HepG2 (cell line): ENCODE results near the gene TMEM141. TPM values are rescaled to one million over a fixed set of nuclear protein-coding genes. Genes with fewer than 3 reads are reported as not detected.

ENCODE experiments used
- ATAC-seq: fragments of 200-7000 bp; cut with Tn5 transposase; 3 replicates; pipeline ENCODE4 v1.9.1; 2020; ENCODE audit warnings: mild to moderate bottlenecking, moderate library complexity
- BruUV-seq: library from RNA; stranded (reverse); fragments of 400-500 nt; replicated peaks from 2 replicates; lab custom pipeline; 2021; lab: Mats Ljungman, UMichigan
- CTCF ChIA-PET: fragments of 300-600 bp; formaldehyde crosslinking; extraction: SDS; loops from one replicate; lab custom pipeline; 2021; ENCODE audit warnings: low total read pairs, inconsistent platforms, low intra/inter-chr PET ratio; lab: Yijun Ruan, JAX
- POLR2A ChIA-PET: fragments of 350-600 bp; sonication (Branson Sonifier 250); formaldehyde crosslinking; loops from one replicate; lab custom pipeline; 2020; ENCODE audit warnings: antibody characterized with exemption, inconsistent platforms; lab: Yijun Ruan, JAX
- DNase-seq: peaks from one replicate; pipeline ENCODE4 v3.0.0-alpha.2; 2015; ENCODE audit warnings: low spot score
- FAIRE-seq: peaks from 3 replicates; lab custom pipeline; 2011; peaks lifted over from hg19 to GRCh38; lab: Jason Lieb, UNC
- H2AFZ ChIP-seq: one replicate; pipeline ENCODE4 v1.6.1; 2011; ENCODE audit warnings: low read length, inconsistent platforms
- H3K27ac ChIP-seq: fragments of 300-600 bp; 3 replicates; pipeline ENCODE4 v1.8.0; 2011; ENCODE audit warnings: mixed run types, mild to moderate bottlenecking, mixed read lengths, low read length, inconsistent platforms; ENCODE audit not compliant: insufficient read depth; ENCODE audit errors: extremely low read length
- H3K27me3 ChIP-seq, 2 experiments: fragments of 200-600 bp in 1 of 2; 2 replicates in 1 of 2; 3 replicates in 1 of 2; pipeline versions ENCODE4 v1.6.0 to v1.8.0; 2011; ENCODE audit warnings: low read length in 2 of 2, mild to moderate bottlenecking in 2 of 2, moderate library complexity in 2 of 2, inconsistent platforms in 1 of 2; ENCODE audit not compliant: insufficient read depth in 2 of 2, control insufficient read depth in 1 of 2
- H3K36me3 ChIP-seq, 2 experiments: fragments of 200-600 bp in 1 of 2; replicated peaks in 1 of 2; 2 replicates in 1 of 2; 3 replicates in 1 of 2; pipeline versions ENCODE4 v1.5.1 to v1.8.0; 2011; ENCODE audit warnings: low read length in 2 of 2, inconsistent platforms in 1 of 2; ENCODE audit not compliant: insufficient read depth in 2 of 2, control insufficient read depth in 1 of 2
- H3K4me1 ChIP-seq: 2 replicates; pipeline ENCODE4 v1.5.1; 2012; ENCODE audit warnings: low read length, inconsistent platforms; ENCODE audit not compliant: insufficient read depth
- H3K4me2 ChIP-seq: 2 replicates; pipeline ENCODE4 v1.6.0; 2011; ENCODE audit warnings: low read depth, low read length, inconsistent platforms
- H3K4me3 ChIP-seq, 3 experiments: fragments of 200-600 bp in 1 of 3; sonication (generic), shearing (Covaris generic) in 1 of 3; replicated peaks in 1 of 3; 2 replicates each; pipeline ENCODE4 v1.5.1; 2011 to 2016; ENCODE audit warnings: low read length in 3 of 3, inconsistent platforms in 2 of 3, low read depth in 2 of 3, mild to moderate bottlenecking in 2 of 3, control low read depth in 1 of 3, mixed read lengths in 1 of 3; ENCODE audit not compliant: insufficient read depth in 1 of 3
- H3K79me2 ChIP-seq: one replicate; pipeline ENCODE4 v1.6.1; 2011; ENCODE audit warnings: low read length, inconsistent platforms; ENCODE audit not compliant: insufficient read depth
- H3K9ac ChIP-seq: 2 replicates; pipeline ENCODE4 v1.6.0; 2011; ENCODE audit warnings: mild to moderate bottlenecking, low read depth, low read length, inconsistent platforms; ENCODE audit not compliant: insufficient read depth
- H3K9me3 ChIP-seq: 2 replicates; pipeline ENCODE4 v1.5.1; 2012; ENCODE audit warnings: mild to moderate bottlenecking, low read length
- H4K20me1 ChIP-seq: 2 replicates; pipeline ENCODE4 v1.6.0; 2011; ENCODE audit warnings: inconsistent platforms, mild to moderate bottlenecking, low read length, moderate library complexity; ENCODE audit not compliant: insufficient read depth
- DPF2 ChIP-seq: sonication (generic); formaldehyde crosslinking; IDR thresholded peaks from 2 replicates; pipeline ENCODE4 v1.4.0; 2020; ENCODE audit warnings: mild to moderate bottlenecking, low read depth, missing genetic modification reagents, borderline replicate concordance
- MEF2D ChIP-seq: sonication (generic); formaldehyde crosslinking; IDR thresholded peaks from 2 replicates; pipeline ENCODE4 v1.5.1; 2020; ENCODE audit warnings: mild to moderate bottlenecking, missing genetic modification reagents
- NRL ChIP-seq: sonication (generic); formaldehyde crosslinking; IDR thresholded peaks from 2 replicates; pipeline ENCODE4 v1.5.0; 2020; ENCODE audit warnings: missing genetic modification reagents, mild to moderate bottlenecking, moderate library complexity, borderline replicate concordance
- PITX1 ChIP-seq: sonication (generic); formaldehyde crosslinking; IDR thresholded peaks from 2 replicates; pipeline ENCODE4 v1.5.1; 2020; ENCODE audit warnings: mild to moderate bottlenecking, missing genetic modification reagents
- RBM22 ChIP-seq: fragments of 200-400 bp; formaldehyde crosslinking; optimal IDR thresholded peaks from 2 replicates; pipeline ENCODE3; 2017; ENCODE audit warnings: mild to moderate bottlenecking, low read length, moderate library complexity
- TAF15 ChIP-seq: fragments of 200-400 bp; formaldehyde crosslinking; IDR thresholded peaks from one replicate; pipeline ENCODE4 v1.6.1; 2018; ENCODE audit warnings: mild to moderate bottlenecking, low read depth, low read length; ENCODE audit not compliant: poor library complexity, severe bottlenecking
- ZNF24 ChIP-seq: fragments of 450-650 bp; IDR thresholded peaks from 2 replicates; pipeline ENCODE4 v1.6.1; 2017; ENCODE audit warnings: antibody characterized with exemption, mild to moderate bottlenecking
- ZNF382 ChIP-seq: sonication (generic); formaldehyde crosslinking; IDR thresholded peaks from 2 replicates; pipeline ENCODE4 v1.5.0; 2020; ENCODE audit warnings: missing genetic modification reagents, mild to moderate bottlenecking, borderline replicate concordance
- ZNF614 ChIP-seq: IDR thresholded peaks from 2 replicates; pipeline ENCODE4 v1.6.1; 2018; ENCODE audit warnings: missing biosample characterization, missing genetic modification reagents, inconsistent platforms, borderline replicate concordance
- ZNF768 ChIP-seq: sonication (generic); formaldehyde crosslinking; IDR thresholded peaks from 2 replicates; pipeline ENCODE4 v1.4.0; 2020; ENCODE audit warnings: missing genetic modification reagents
- WGBS: methylation state at CpG from one replicate; pipeline ENCODE4 v1.1.6; 2017; ENCODE audit warnings: low lambda C conversion rate; 5-methylcytosine and 5-hydroxymethylcytosine counted together
- in situ Hi-C: cut with HindIII; loops from 2 replicates; pipeline ENCODE4 v1.10.0; 2017; ENCODE audit warnings: low pct_unique_long_range_greater_than_20kb; ENCODE audit not compliant: extremely low pct_ligation_motif_present
- intact Hi-C: fragments of 100-400 bp; cut with micrococcal nuclease; formaldehyde crosslinking; loops from one replicate; pipeline ENCODE4 v1.10.0; 2022; ENCODE audit not compliant: unreplicated experiment
- polyA plus RNA-seq, 8 experiments: library from polyadenylated mRNA; depleted of rRNA in 3 of 8; stranded (reverse) in 7 of 8; unstranded in 1 of 8; fragments of >200 nt; fragmentation: Illumina TruSeq in 4 of 8; extraction: Trizol in 4 of 8; gene quantifications; 2 replicates each; pipeline versions ENCODE4 v1.2.1 to v1.2.3, GENCODE V29; 2011 to 2016; ENCODE audit warnings: low read depth in 4 of 8, missing spikeins in 1 of 8, mixed read lengths in 1 of 8; ENCODE audit not compliant: insufficient read depth in 1 of 8
- total RNA-seq, 5 experiments: library from RNA; depleted of rRNA; stranded (reverse); fragments of >200 nt; fragmentation: Illumina TruSeq; extraction: Trizol; gene quantifications; 2 replicates each; pipeline ENCODE4 v1.2.3, GENCODE V29; 2016; ENCODE audit warnings: low read depth in 1 of 5
- TF ChIP-seq, protein P1 (sequence below): sonication (generic); formaldehyde crosslinking; IDR thresholded peaks from 2 replicates; pipeline ENCODE4 v1.8.0; 2022; ENCODE audit warnings: missing genetic modification reagents, low read depth, mild to moderate bottlenecking, borderline replicate concordance
- TF ChIP-seq, protein P2 (sequence below): sonication (generic); formaldehyde crosslinking; IDR thresholded peaks from 2 replicates; pipeline ENCODE4 v1.4.0; 2020; ENCODE audit warnings: missing genetic modification reagents, mild to moderate bottlenecking, borderline replicate concordance

Gene TMEM141
- total and polyA plus RNA-seq, 2 of the 13 experiments (the other 11 are each of a cell fraction or from before 2014, with no cell fraction given) = 81.0 to 202 TPM

DNA sequence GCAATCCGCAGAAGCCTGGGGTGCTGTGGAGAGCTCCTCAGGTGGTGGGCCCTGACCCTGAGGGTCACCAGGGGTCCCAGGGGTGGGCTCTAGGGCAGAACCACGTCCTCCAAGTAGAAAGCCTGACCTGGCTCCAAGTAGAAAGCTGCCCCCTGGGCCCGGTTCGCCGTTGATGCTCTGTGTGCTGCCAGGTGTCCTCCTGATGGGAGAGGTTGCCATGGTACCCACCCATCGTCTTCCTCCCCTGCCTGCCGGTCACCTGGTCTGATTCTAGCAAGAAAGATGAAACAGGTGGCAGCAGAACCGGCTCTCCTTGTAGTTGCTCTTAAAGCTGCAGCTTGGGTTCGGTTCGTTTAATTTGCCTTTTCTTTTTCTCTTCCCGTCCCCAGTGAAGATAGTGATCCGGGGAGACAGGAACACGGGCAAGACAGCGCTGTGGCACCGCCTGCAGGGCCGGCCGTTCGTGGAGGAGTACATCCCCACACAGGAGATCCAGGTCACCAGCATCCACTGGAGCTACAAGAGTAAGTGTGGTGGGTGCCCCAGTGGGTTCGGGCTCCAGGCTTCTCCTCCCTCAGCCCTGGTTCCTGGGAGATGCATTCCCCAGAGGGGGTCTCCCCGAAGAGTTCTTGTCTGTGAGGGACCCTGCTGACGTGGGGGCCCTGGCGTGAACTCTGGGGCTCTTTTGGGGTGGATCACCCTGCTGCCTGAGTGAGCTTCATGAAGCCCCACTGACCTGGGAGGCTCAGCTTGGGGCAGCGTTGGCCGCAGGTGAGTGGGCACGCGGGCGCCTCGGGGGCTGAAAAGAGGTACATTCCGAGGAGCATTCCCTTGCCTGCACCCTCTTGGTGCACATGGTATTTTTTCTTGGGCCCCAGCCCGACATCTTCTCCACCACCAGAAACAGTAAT is 32.2 kb downstream of the TMEM141 start:
- no peak for FAIRE-seq

DNA sequence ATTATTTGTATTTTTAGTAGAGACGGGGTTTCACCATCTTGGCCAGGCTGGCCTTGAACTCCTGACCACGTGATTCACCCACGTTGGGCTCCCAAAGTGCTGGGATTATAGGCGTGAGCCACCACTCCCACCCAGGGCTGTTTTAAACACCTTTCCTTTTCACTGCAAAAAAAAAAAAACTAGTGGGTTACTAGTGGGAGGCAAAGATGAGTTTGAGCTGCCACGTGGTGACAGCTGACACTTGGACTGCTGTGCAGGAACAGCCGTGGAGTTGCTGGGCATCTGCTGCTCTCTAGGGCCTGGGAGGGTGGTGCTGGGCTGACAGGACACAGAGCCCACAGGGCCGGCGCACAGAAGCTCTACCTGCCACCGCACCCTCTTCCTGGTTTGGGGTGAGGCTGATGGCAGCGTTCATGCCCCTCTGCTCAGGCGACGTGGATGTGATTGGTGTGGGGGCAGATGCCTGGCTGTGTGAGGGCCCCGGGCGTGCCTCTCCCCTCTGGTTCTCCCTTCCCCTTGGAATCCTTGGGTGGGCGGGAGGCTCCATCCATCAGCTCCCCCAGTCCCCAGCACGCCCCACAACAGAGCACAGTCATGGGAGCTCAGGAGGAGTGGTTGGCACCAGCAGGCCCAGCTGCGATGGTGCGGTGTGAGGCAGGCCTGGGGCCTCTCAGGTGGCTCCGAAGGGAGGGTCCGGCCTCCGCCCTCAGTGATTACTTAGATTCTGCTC is 33.5 kb downstream of the TMEM141 start:
- in situ Hi-C loops = no loop called here

More for the DNA sequence above, 32.2 kb downstream of the TMEM141 start:
- Histone ChIP-seq H3K36me3 (peaks cover 30 to 54% of the 10 kb centered on the region in 2 experiments), H3K4me2 (no peak overlapping the region), H3K9me3 (no peaks in the 10 kb centered on the region), H3K4me1 (peaks cover 14% of the 10 kb centered on the region), H3K27ac (no peak overlapping the region), H3K27me3 (no peaks in the 10 kb centered on the region), H2AFZ (no peak overlapping the region), H3K79me2 (peaks cover 14% of the 10 kb centered on the region), H3K4me3 (no peak overlapping the region), H3K9ac (no peak overlapping the region), H4K20me1 (no peaks in the 10 kb centered on the region)
- intact Hi-C loops (no loop called here), in situ Hi-C loops (no loop called here)
- POLR2A ChIA-PET = interaction anchor here (0.8 kb wide), 1 partner anchor 14 kb away, joined by 4 read pairs; no protein-coding TSS in a partner anchor
- CTCF ChIA-PET = no interaction called here
- no TSS peak for BruUV-seq
- no peak for ATAC-seq
- DNase-seq = no peak
- 97% methylated on average over 21 of the region's 30 CpGs for WGBS
- no peak for TF ChIP-seq NRL (CRISPR knock-in tag)
- TF ChIP-seq RBM22 = peak; percentile 64

More for the DNA sequence above, 33.5 kb downstream of the TMEM141 start:
- intact Hi-C loops = no loop called here
- no peak for TF ChIP-seq MEF2D (CRISPR knock-in tag)
- TF ChIP-seq ZNF24 = no peak
- no peak for TF ChIP-seq ZNF768 (CRISPR knock-in tag)
- no peak for TF ChIP-seq DPF2 (CRISPR knock-in tag)
- TF ChIP-seq, protein P1, sequence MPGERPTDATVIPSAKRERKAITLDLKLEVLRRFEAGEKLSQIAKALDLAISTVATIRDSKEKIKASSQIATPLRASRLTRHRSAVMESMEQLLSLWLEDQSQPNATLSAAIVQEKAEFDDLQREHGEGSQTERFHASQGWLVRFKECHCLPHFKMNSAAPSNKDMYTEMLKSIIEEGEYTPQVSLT (CRISPR knock-in tag) = no peak
- TF ChIP-seq ZNF382 = no peak
- TF ChIP-seq, protein P2, sequence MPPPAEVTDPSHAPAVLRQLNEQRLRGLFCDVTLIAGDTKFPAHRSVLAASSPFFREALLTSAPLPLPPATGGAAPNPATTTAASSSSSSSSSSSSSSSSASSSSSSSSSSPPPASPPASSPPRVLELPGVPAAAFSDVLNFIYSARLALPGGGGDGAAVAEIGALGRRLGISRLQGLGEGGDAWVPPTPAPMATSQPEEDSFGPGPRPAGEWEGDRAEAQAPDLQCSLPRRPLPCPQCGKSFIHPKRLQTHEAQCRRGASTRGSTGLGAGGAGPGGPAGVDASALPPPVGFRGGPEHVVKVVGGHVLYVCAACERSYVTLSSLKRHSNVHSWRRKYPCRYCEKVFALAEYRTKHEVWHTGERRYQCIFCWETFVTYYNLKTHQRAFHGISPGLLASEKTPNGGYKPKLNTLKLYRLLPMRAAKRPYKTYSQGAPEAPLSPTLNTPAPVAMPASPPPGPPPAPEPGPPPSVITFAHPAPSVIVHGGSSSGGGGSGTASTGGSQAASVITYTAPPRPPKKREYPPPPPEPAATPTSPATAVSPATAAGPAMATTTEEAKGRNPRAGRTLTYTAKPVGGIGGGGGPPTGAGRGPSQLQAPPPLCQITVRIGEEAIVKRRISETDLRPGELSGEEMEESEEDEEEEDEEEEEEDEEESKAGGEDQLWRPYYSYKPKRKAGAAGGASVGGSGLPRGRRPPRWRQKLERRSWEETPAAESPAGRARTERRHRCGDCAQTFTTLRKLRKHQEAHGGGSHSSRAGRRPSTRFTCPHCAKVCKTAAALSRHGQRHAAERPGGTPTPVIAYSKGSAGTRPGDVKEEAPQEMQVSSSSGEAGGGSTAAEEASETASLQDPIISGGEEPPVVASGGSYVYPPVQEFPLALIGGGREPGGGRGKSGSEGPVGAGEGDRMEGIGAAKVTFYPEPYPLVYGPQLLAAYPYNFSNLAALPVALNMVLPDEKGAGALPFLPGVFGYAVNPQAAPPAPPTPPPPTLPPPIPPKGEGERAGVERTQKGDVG = no peak
- TF ChIP-seq PITX1 (CRISPR knock-in tag) = no peak
- TF ChIP-seq ZNF614 (CRISPR knock-in tag) = no peak
- no peak for TF ChIP-seq TAF15
- no peak for DNase-seq
- H3K4me3 ChIP-seq = no peak overlapping the region
- H3K4me1 ChIP-seq = peaks cover under 1% of the 10 kb centered on the region; the same call in 1 of the 2 replicates
- FAIRE-seq = no peak
- no peaks in the 10 kb centered on the region for H3K27me3 ChIP-seq
- 89% methylated on average over 18 of the region's 21 CpGs for WGBS
- ChIA-PET POLR2A (interaction anchor here (0.8 kb wide), 1 partner anchor 16 kb away, joined by 4 read pairs; no protein-coding TSS in a partner anchor), CTCF (no interaction called here)
- no peak overlapping the region for H3K27ac ChIP-seq
- no peak overlapping the region for H3K9ac ChIP-seq
- H3K79me2 ChIP-seq = peaks cover 10% of the 10 kb centered on the region
- no peak overlapping the region for H3K4me2 ChIP-seq
- H3K36me3 ChIP-seq = peaks cover 38 to 67% of the 10 kb centered on the region in 2 experiments
- H3K9me3 ChIP-seq = no peaks in the 10 kb centered on the region
- no peak for ATAC-seq
- no peak overlapping the region for H2AFZ ChIP-seq
- BruUV-seq = no TSS peak
- no peaks in the 10 kb centered on the region for H4K20me1 ChIP-seq
